Measurements from ENCODE around the gene DCUN1D5. TPM values are rescaled to one million over a fixed set of nuclear protein-coding genes. Genes with fewer than 3 reads are reported as not detected.

Gene DCUN1D5
- total and polyA plus RNA-seq, 7 experiments from 2014 or later = 12.2 to 28.5 (median 14.8) TPM

DNA sequence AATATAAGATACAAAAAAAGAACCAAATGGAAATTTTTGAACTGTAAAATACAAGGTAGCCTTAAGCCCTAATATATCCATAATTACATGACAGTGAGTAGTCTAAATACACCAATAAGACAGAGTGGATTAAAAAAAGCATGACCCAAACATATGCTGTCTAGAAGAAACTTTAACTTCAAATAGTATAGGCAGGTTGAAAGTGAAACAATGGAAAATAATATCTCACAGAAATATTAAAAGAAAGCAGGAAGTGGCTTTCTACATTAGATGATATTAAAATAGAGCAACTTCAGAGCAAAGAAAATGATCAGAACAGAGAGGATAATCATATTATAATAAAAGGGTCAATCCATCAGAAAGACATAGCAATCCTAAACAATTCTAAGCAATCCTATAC, 21.8 kb downstream of the DCUN1D5 start:
- H3K27ac Mint-ChIP-seq = peak overlapping the region in 2 of 9 donors; percentile 6 to 17
- no peak for DNase-seq
- peaks cover 0 to 2% (median 0%) of the 10 kb centered on the region in 11 donors for H3K9me3 Mint-ChIP-seq
- peak overlapping the region in 5 of 10 donors; percentile 2 to 56 (median 8) for H3K4me3 Mint-ChIP-seq
- Histone ChIP-seq H3K27me3 (ENCODE audit: control insufficient read depth in 2 of 2, insufficient read depth in 2 of 2, low read length in 2 of 2) (no peaks in the 10 kb centered on the region), H3K4me1 (ENCODE audit: control insufficient read depth in 2 of 2, insufficient read depth in 2 of 2, low read length in 2 of 2) (peaks cover 0 to 10% of the 10 kb centered on the region in 2 donors), H3K36me3 (ENCODE audit: control insufficient read depth in 2 of 3, insufficient read depth in 3 of 3, low read length in 3 of 3) (no peaks in the 10 kb centered on the region), H3K27ac (ENCODE audit: low read depth, low read length) (no peak overlapping the region), H3K9me3 (ENCODE audit: control insufficient read depth in 2 of 3, low read length in 3 of 3) (no peaks in the 10 kb centered on the region), H3K4me3 (ENCODE audit: low read length) (no peak overlapping the region)
- peak; percentile 20 for ATAC-seq
- ChIA-PET POLR2A (no interaction called here), CTCF (no interaction called here)
- intact Hi-C loops (cut with micrococcal nuclease) = loop anchor here in 1 of 2 donors (2.0 to 5.0 kb wide), 2 partner anchors 21 to 33 kb away; no protein-coding TSS in a partner anchor
- H3K36me3 Mint-ChIP-seq = peaks cover 0 to 59% (median 30%) of the 10 kb centered on the region in 5 donors
- H3K27me3 Mint-ChIP-seq = no peaks in the 10 kb centered on the region
- H3K4me1 Mint-ChIP-seq = peaks cover 23 to 54% (median 41%) of the 10 kb centered on the region in 7 donors

DNA sequence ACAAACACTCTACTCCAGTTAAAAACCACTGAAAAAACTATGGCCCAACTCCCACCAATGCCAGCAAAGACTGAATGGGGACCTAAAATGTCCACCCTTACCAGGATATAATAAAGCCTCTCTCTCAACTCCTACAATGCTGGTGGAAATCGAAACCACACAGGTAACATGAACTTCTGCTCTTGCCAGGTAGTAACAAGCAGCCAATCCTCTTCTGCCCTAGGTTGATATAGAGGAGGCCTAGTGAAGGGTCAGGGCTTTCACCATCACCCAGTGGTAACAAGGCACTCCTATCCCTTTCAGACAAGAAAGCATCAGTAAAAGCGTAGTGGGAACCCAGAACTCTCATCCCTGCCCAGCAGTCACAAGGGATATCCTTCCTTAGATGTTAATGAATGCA, 22.6 kb downstream of the DCUN1D5 start:
- DNase-seq = no peak
- peak overlapping the region in 2 of 9 donors; percentile 17 to 34 for H3K27ac Mint-ChIP-seq
- no peak overlapping the region for H3K4me3 ChIP-seq (ENCODE audit: low read length)

DNA sequence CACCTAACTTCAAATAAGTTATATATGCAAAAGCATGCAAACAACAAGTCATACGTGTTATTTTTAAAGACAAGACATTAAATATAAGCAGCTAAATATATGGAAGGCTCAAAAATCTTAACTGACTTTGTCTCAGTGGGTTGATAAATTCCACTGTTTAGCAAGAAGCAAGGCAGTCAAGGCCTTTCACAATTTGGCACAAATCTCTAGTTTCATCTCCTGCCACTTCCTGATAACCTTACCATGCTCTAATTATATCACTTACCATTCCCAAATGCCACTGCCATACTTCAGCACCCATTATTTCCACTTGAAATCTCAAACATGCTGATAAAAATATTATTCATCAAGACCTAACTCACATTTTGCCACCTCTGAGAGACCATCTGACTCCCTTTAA, 24.8 kb downstream of the DCUN1D5 start:
- Histone ChIP-seq H3K4me1 (ENCODE audit: control insufficient read depth in 2 of 2, insufficient read depth in 2 of 2, low read length in 2 of 2) (peaks cover 0 to 10% of the 10 kb centered on the region in 2 donors), H3K36me3 (ENCODE audit: control insufficient read depth in 2 of 3, insufficient read depth in 3 of 3, low read length in 3 of 3) (peaks cover 2 to 12% (median 9%) of the 10 kb centered on the region in 3 experiments), H3K9me3 (ENCODE audit: control insufficient read depth in 2 of 3, low read length in 3 of 3) (no peaks in the 10 kb centered on the region), H3K4me3 (ENCODE audit: low read length) (no peak overlapping the region), H3K27ac (ENCODE audit: low read depth, low read length) (no peak overlapping the region), H3K27me3 (ENCODE audit: control insufficient read depth in 2 of 2, insufficient read depth in 2 of 2, low read length in 2 of 2) (no peaks in the 10 kb centered on the region)
- Mint-ChIP-seq H3K4me3 (no peak overlapping the region), H3K9me3 (peaks cover 0 to 2% (median 0%) of the 10 kb centered on the region in 11 donors), H3K4me1 (peaks cover 23 to 43% (median 35%) of the 10 kb centered on the region in 7 donors), H3K36me3 (peaks cover 6 to 45% (median 20%) of the 10 kb centered on the region in 5 donors), H3K27me3 (no peaks in the 10 kb centered on the region), H3K27ac (peak overlapping the region in 1 of 9 donors; percentile 48)
- ChIA-PET POLR2A (no interaction called here), CTCF (no interaction called here)
- intact Hi-C loops (cut with micrococcal nuclease) = no loop called here
- no peak for DNase-seq
- ATAC-seq = no peak

More for the DNA sequence above, 22.6 kb downstream of the DCUN1D5 start:
- no peaks in the 10 kb centered on the region for H3K9me3 ChIP-seq (ENCODE audit: control insufficient read depth in 2 of 3, low read length in 3 of 3)
- no peaks in the 10 kb centered on the region for H3K36me3 ChIP-seq (ENCODE audit: control insufficient read depth in 2 of 3, insufficient read depth in 3 of 3, low read length in 3 of 3)
- no peaks in the 10 kb centered on the region for H3K27me3 ChIP-seq (ENCODE audit: control insufficient read depth in 2 of 2, insufficient read depth in 2 of 2, low read length in 2 of 2)
- peak overlapping the region in 2 of 10 donors; percentile 23 to 53 for H3K4me3 Mint-ChIP-seq
- H3K36me3 Mint-ChIP-seq = peaks cover 0 to 52% (median 26%) of the 10 kb centered on the region in 5 donors
- no peaks in the 10 kb centered on the region for H3K27me3 Mint-ChIP-seq
- H3K4me1 Mint-ChIP-seq = peaks cover 23 to 54% (median 41%) of the 10 kb centered on the region in 7 donors
- peaks cover 0 to 2% (median 0%) of the 10 kb centered on the region in 11 donors for H3K9me3 Mint-ChIP-seq
- CTCF ChIA-PET = no interaction called here
- intact Hi-C loops (cut with micrococcal nuclease) = no loop called here
- ATAC-seq = no peak
- H3K27ac ChIP-seq (ENCODE audit: low read depth, low read length) = no peak overlapping the region
- POLR2A ChIA-PET = no interaction called here
- peaks cover 0 to 10% of the 10 kb centered on the region in 2 donors for H3K4me1 ChIP-seq (ENCODE audit: control insufficient read depth in 2 of 2, insufficient read depth in 2 of 2, low read length in 2 of 2)

DNA sequence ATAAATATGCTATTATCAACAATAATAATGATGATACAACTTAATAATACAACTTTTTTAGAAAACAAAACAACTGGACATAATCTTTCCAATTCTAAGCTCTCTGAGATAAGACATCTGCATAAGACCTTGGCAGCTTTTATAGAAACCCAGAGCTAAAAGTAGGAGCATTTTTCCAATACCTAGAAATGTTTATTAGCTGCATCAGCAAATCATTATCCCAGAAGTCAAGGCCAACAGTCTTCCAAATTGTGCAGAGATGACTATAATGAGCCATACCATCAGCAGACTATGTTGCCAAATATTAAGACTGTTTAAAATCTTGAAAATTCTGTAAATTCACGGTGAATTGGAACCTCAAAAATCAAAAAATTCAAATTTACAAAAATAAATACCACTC, 30.3 kb downstream of the DCUN1D5 start:
- H3K4me3 Mint-ChIP-seq = no peak overlapping the region
- Histone ChIP-seq H3K27ac (ENCODE audit: low read depth, low read length) (no peak overlapping the region), H3K36me3 (ENCODE audit: control insufficient read depth in 2 of 3, insufficient read depth in 3 of 3, low read length in 3 of 3) (peaks cover 7 to 27% (median 13%) of the 10 kb centered on the region in 3 experiments), H3K4me1 (ENCODE audit: control insufficient read depth in 2 of 2, insufficient read depth in 2 of 2, low read length in 2 of 2) (no peaks in the 10 kb centered on the region), H3K27me3 (ENCODE audit: control insufficient read depth in 2 of 2, insufficient read depth in 2 of 2, low read length in 2 of 2) (no peaks in the 10 kb centered on the region), H3K9me3 (ENCODE audit: control insufficient read depth in 2 of 3, low read length in 3 of 3) (no peaks in the 10 kb centered on the region), H3K4me3 (ENCODE audit: low read length) (no peak overlapping the region)
- H3K36me3 Mint-ChIP-seq = peaks cover 8 to 33% (median 11%) of the 10 kb centered on the region in 5 donors
- ChIA-PET POLR2A (no interaction called here), CTCF (no interaction called here)
- no peak overlapping the region for H3K27ac Mint-ChIP-seq
- intact Hi-C loops (cut with micrococcal nuclease) = no loop called here
- ATAC-seq (no peak), DNase-seq (no peak)
- no peaks in the 10 kb centered on the region for H3K4me1 Mint-ChIP-seq
- no peaks in the 10 kb centered on the region for H3K27me3 Mint-ChIP-seq
- H3K9me3 Mint-ChIP-seq = no peaks in the 10 kb centered on the region

DNA sequence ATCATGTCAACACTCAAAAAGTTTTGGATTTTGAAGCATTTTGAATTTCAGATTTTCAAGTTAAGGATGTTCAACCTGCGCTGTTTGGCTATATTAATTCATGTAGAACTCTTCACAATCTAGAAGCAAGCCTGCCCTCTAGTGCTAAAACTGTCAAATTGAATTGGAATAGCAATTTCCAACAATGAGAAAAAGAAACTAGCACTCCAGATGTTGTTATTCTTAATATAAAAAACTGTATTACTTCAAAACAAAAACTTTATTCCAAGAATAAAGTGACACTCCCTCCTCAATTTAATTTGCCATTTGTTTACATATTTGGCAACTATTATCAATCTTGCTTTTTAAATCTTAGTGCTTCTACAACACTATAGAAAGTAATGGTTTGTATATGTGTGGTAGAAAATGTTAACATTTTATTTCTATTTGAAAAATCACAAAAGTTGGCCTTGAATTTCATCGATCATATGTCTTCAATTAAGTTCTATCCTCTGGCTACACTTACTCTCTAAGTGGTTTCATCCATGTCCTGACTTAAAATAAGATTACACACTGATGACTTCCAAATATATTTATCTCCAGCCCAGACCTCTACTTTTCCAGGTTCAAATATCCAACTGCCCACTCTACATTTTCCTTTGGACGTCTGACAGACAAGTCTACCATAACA, 36.6 kb downstream of the DCUN1D5 start:
- no peak overlapping the region for H3K4me3 ChIP-seq (ENCODE audit: low read length)
- intact Hi-C loops (cut with micrococcal nuclease) = loop anchor here (1.0 to 10.0 kb wide), 3 partner anchors 19 to 323 kb away; no protein-coding TSS in a partner anchor
- peaks cover 0 to 3% (median 0%) of the 10 kb centered on the region in 3 experiments for H3K36me3 ChIP-seq (ENCODE audit: control insufficient read depth in 2 of 3, insufficient read depth in 3 of 3, low read length in 3 of 3)
- ChIA-PET POLR2A (no interaction called here), CTCF (no interaction called here)
- H3K36me3 Mint-ChIP-seq = peaks cover 0 to 12% (median 0%) of the 10 kb centered on the region in 5 donors
- ATAC-seq (peak; percentile 47), DNase-seq (peak in 5 of 9 donors; percentile 3 to 19 (median 4))
- no peaks in the 10 kb centered on the region for H3K4me1 ChIP-seq (ENCODE audit: control insufficient read depth in 2 of 2, insufficient read depth in 2 of 2, low read length in 2 of 2)
- no peaks in the 10 kb centered on the region for H3K27me3 ChIP-seq (ENCODE audit: control insufficient read depth in 2 of 2, insufficient read depth in 2 of 2, low read length in 2 of 2)
- H3K9me3 ChIP-seq (ENCODE audit: control insufficient read depth in 2 of 3, low read length in 3 of 3) = no peaks in the 10 kb centered on the region
- H3K9me3 Mint-ChIP-seq = peaks cover 0 to 6% (median 0%) of the 10 kb centered on the region in 11 donors
- H3K4me3 Mint-ChIP-seq = no peak overlapping the region
- H3K4me1 Mint-ChIP-seq = no peaks in the 10 kb centered on the region
- no peak overlapping the region for H3K27ac ChIP-seq (ENCODE audit: low read depth, low read length)
- H3K27me3 Mint-ChIP-seq = no peaks in the 10 kb centered on the region
- H3K27ac Mint-ChIP-seq = no peak overlapping the region

DNA sequence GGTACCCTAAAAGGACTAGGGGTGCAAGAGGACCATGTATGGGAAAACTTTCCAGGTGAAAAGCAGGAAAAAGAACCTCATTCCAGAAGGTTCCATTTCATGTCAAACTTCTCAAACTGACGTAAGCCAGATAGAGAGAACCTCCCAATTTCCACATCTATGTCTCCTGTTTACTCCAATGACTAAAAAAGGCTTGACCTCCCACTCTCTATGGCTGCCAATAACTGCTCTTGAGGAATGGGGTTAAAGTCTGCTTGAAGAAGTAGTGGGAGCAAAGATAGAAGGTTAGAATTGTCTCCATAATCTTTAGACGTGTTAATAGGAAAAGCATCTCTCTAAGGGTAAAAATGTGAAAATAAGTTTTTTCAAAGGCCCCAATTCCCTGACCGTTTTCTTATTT, 38.0 kb downstream of the DCUN1D5 start:
- POLR2A ChIA-PET = no interaction called here
- Mint-ChIP-seq H3K4me1 (no peaks in the 10 kb centered on the region), H3K27me3 (no peaks in the 10 kb centered on the region), H3K9me3 (peaks cover 0 to 6% (median 0%) of the 10 kb centered on the region in 11 donors), H3K27ac (no peak overlapping the region), H3K36me3 (peaks cover 0 to 7% (median 0%) of the 10 kb centered on the region in 5 donors), H3K4me3 (no peak overlapping the region)
- H3K9me3 ChIP-seq (ENCODE audit: control insufficient read depth in 2 of 3, low read length in 3 of 3) = no peaks in the 10 kb centered on the region
- intact Hi-C loops (cut with micrococcal nuclease) = loop anchor here in 1 of 2 donors (2.0 to 10.0 kb wide), 2 partner anchors 139 to 321 kb away; no protein-coding TSS in a partner anchor
- H3K4me3 ChIP-seq (ENCODE audit: low read length) = no peak overlapping the region
- H3K27ac ChIP-seq (ENCODE audit: low read depth, low read length) = no peak overlapping the region
- DNase-seq = no peak
- ATAC-seq = no peak
- no peaks in the 10 kb centered on the region for H3K4me1 ChIP-seq (ENCODE audit: control insufficient read depth in 2 of 2, insufficient read depth in 2 of 2, low read length in 2 of 2)
- no peaks in the 10 kb centered on the region for H3K27me3 ChIP-seq (ENCODE audit: control insufficient read depth in 2 of 2, insufficient read depth in 2 of 2, low read length in 2 of 2)
- H3K36me3 ChIP-seq (ENCODE audit: control insufficient read depth in 2 of 3, insufficient read depth in 3 of 3, low read length in 3 of 3) = no peaks in the 10 kb centered on the region
- CTCF ChIA-PET = no interaction called here
